Liver (tissue), 9 donors: ENCODE results near the gene DIDO1. TPM values are rescaled to one million over a fixed set of nuclear protein-coding genes. Genes with fewer than 3 reads are reported as not detected.

Experiments
- DNase-seq: peaks from one replicate; pipeline ENCODE4 v3.0.0-alpha.2; 2017; ENCODE audit warnings: low spot score
- H3K27ac ChIP-seq, 2 donors: one replicate each; pipeline ENCODE4 v1.7.0; 2013; ENCODE audit warnings: inconsistent platforms in 2 of 2, low read length in 2 of 2, control low read depth in 1 of 2, low read depth in 1 of 2, mild to moderate bottlenecking in 1 of 2
- H3K27me3 ChIP-seq, 4 donors: one replicate each; pipeline versions ENCODE4 v1.6.1 to v1.7.0; 2013; ENCODE audit warnings: low read length in 3 of 4, inconsistent platforms in 1 of 4, mild to moderate bottlenecking in 1 of 4, moderate library complexity in 1 of 4; ENCODE audit not compliant: control insufficient read depth in 4 of 4, insufficient read depth in 4 of 4
- H3K36me3 ChIP-seq, 4 donors: one replicate each; pipeline versions ENCODE4 v1.6.1 to v1.7.0; 2013; ENCODE audit warnings: low read length in 3 of 4, mild to moderate bottlenecking in 3 of 4, low read depth in 1 of 4, moderate library complexity in 1 of 4; ENCODE audit not compliant: control insufficient read depth in 4 of 4, insufficient read depth in 3 of 4
- H3K4me1 ChIP-seq, 4 donors: one replicate each; pipeline versions ENCODE4 v1.6.1 to v1.7.0; 2013; ENCODE audit warnings: low read length in 3 of 4, mild to moderate bottlenecking in 3 of 4, moderate library complexity in 1 of 4; ENCODE audit not compliant: control insufficient read depth in 4 of 4, insufficient read depth in 4 of 4
- H3K4me3 ChIP-seq, 3 donors: one replicate each; pipeline versions ENCODE4 v1.6.1 to v1.7.0; 2013; ENCODE audit warnings: low read length in 3 of 3, control low read depth in 1 of 3, low read depth in 1 of 3, mild to moderate bottlenecking in 1 of 3
- H3K9ac ChIP-seq, 2 donors: one replicate each; pipeline ENCODE4 v1.7.0; 2013; ENCODE audit warnings: low read length in 2 of 2, mild to moderate bottlenecking in 2 of 2, moderate library complexity in 2 of 2, control low read depth in 1 of 2, low read depth in 1 of 2
- H3K9me3 ChIP-seq, 4 donors: one replicate each; pipeline versions ENCODE4 v1.6.1 to v1.7.0; 2013; ENCODE audit warnings: low read length in 3 of 4; ENCODE audit not compliant: control insufficient read depth in 4 of 4
- ATF3 ChIP-seq: IDR thresholded peaks from 2 replicates; pipeline ENCODE4 v1.6.1; 2016; ENCODE audit warnings: antibody characterized with exemption
- CTCF ChIP-seq: fragments of 150-350 bp; IDR thresholded peaks from 2 replicates; pipeline ENCODE4 v1.5.1; 2017; ENCODE audit warnings: improper control_type of control experiment, low read depth, low read length; ENCODE audit not compliant: missing input control
- EGR1 ChIP-seq, 2 donors: IDR thresholded peaks; 2 replicates each; pipeline ENCODE4 v1.6.1; 2016 to 2018; ENCODE audit warnings: antibody characterized with exemption in 2 of 2, low read depth in 2 of 2
- FOXA1 ChIP-seq: IDR thresholded peaks from 2 replicates; pipeline ENCODE4 v1.6.1; 2016; ENCODE audit warnings: antibody characterized with exemption
- FOXA2 ChIP-seq: IDR thresholded peaks from 2 replicates; pipeline ENCODE4 v1.6.1; 2016; ENCODE audit warnings: antibody characterized with exemption
- GABPA ChIP-seq, 2 donors: IDR thresholded peaks in 1 of 2; conservative IDR thresholded peaks in 1 of 2; 2 replicates each; pipeline ENCODE4 v1.6.1; 2016; ENCODE audit warnings: antibody characterized with exemption in 2 of 2, mild to moderate bottlenecking in 1 of 2, moderate library complexity in 1 of 2
- HNF4A ChIP-seq, 2 donors: conservative IDR thresholded peaks; 2 replicates each; pipeline ENCODE4 v1.6.1; 2016; ENCODE audit warnings: antibody characterized with exemption in 2 of 2, mild to moderate bottlenecking in 2 of 2
- HNF4G ChIP-seq: IDR thresholded peaks from 2 replicates; pipeline ENCODE4 v1.6.1; 2016; ENCODE audit warnings: antibody characterized with exemption
- JUND ChIP-seq, 2 donors: IDR thresholded peaks; 2 replicates each; pipeline ENCODE4 v1.6.1; 2016; ENCODE audit warnings: antibody characterized with exemption in 2 of 2
- MAX ChIP-seq: IDR thresholded peaks from 2 replicates; pipeline ENCODE4 v1.6.1; 2016; ENCODE audit warnings: antibody characterized with exemption
- NR2F2 ChIP-seq: IDR thresholded peaks from 2 replicates; pipeline ENCODE4 v1.6.1; 2016; ENCODE audit warnings: antibody characterized with exemption
- RAD21 ChIP-seq, 2 donors: IDR thresholded peaks; 2 replicates each; pipeline ENCODE4 v1.6.1; 2016; ENCODE audit warnings: antibody characterized with exemption in 2 of 2, mild to moderate bottlenecking in 2 of 2
- REST ChIP-seq: IDR thresholded peaks from 2 replicates; pipeline ENCODE4 v1.6.1; 2016; ENCODE audit warnings: antibody characterized with exemption, mild to moderate bottlenecking
- RXRA ChIP-seq, 2 donors: IDR thresholded peaks; 2 replicates each; pipeline ENCODE4 v1.6.1; 2017 to 2018; ENCODE audit warnings: antibody characterized with exemption in 2 of 2, mild to moderate bottlenecking in 1 of 2
- SP1 ChIP-seq: IDR thresholded peaks from 2 replicates; pipeline ENCODE4 v1.6.1; 2018; ENCODE audit warnings: antibody characterized with exemption, mild to moderate bottlenecking
- TAF1 ChIP-seq: conservative IDR thresholded peaks from 2 replicates; pipeline ENCODE4 v1.6.1; 2016; ENCODE audit warnings: antibody characterized with exemption, mild to moderate bottlenecking
- YY1 ChIP-seq: IDR thresholded peaks from 2 replicates; pipeline ENCODE4 v1.6.1; 2016; ENCODE audit warnings: antibody characterized with exemption, mild to moderate bottlenecking
- ZBTB33 ChIP-seq: IDR thresholded peaks from 2 replicates; pipeline ENCODE4 v1.6.1; 2016; ENCODE audit warnings: antibody characterized with exemption
- WGBS: extraction: QIAGEN DNeasy Blood & Tissue Kit; methylation state at CpG from one replicate; pipeline ENCODE4 v1.1.7; 2013; 5-methylcytosine and 5-hydroxymethylcytosine counted together
- polyA plus RNA-seq, 2 donors: library from polyadenylated mRNA; stranded (reverse) in 1 of 2; unstranded in 1 of 2; fragments of 200-250 nt in 1 of 2; fragments of >200 nt in 1 of 2; fragmentation: Nextera tagmentation in 1 of 2; extraction: Ambion mirVana in 1 of 2; gene quantifications; one replicate each; pipeline versions ENCODE4 v1.2.1 to v1.2.3, GENCODE V29; 2013 to 2015
- total RNA-seq, 2 donors: library from RNA; depleted of rRNA; stranded (reverse); fragments of >200 nt; gene quantifications; one replicate each; pipeline ENCODE4 v1.2.3, GENCODE V29; 2014
- donor health status: healthy.
- donor health status: healthy.
- donor health status: healthy.
- donor health status: healthy.
- donor health status: healthy.

DIDO1 gene
- total and polyA plus RNA-seq, 4 donors: 10.1 to 43.1 (median 17.4) TPM

GRCh38 chr20:62917720-62918119, 8.6 kb downstream of the DIDO1 start:
- no peak overlapping the region for H3K4me3 ChIP-seq

GRCh38 chr20:62916703-62917476, 9.4 kb downstream of the DIDO1 start:
- Histone ChIP-seq H3K4me1 (peaks cover 19 to 70% (median 59%) of the 10 kb centered on the region in 4 donors), H3K9ac (no peak overlapping the region), H3K9me3 (no peaks in the 10 kb centered on the region), H3K4me3 (no peak overlapping the region), H3K27ac (peak overlapping the region in 1 of 2 donors; percentile 15), H3K27me3 (no peaks in the 10 kb centered on the region), H3K36me3 (peaks cover 0 to 13% (median 6%) of the 10 kb centered on the region in 4 donors)
- TF ChIP-seq SP1 (peak; percentile 61), EGR1 (IDR thresholded peaks at IDR 0.05; ENCODE audit: low read depth in 2 of 2) (no peak), FOXA1 (no peak), YY1 (peak; percentile 36), HNF4G (peak; percentile 62), CTCF (no peak), GABPA (IDR thresholded peaks at IDR 0.05 in 1 of 2, conservative IDR thresholded peaks at IDR 0.05 in 1 of 2) (no peak), NR2F2 (no peak), HNF4A (conservative IDR thresholded peaks at IDR 0.05) (peak; percentile 89 to 92), JUND (IDR thresholded peaks at IDR 0.05) (peak; percentile 40 to 57), REST (peak; percentile 31), FOXA2 (no peak), ATF3 (no peak), ZBTB33 (no peak), TAF1 (no peak), RXRA (IDR thresholded peaks at IDR 0.05) (peak; percentile 66 to 80), MAX (no peak), RAD21 (IDR thresholded peaks at IDR 0.05) (peak; percentile 18 to 23)
- 58% methylated on average over 10 of the region's 10 CpGs for WGBS
- DNase-seq: no peak

More at GRCh38 chr20:62917720-62918119, 8.6 kb downstream of the DIDO1 start:
- H3K36me3 ChIP-seq: peaks cover 0 to 10% (median 3%) of the 10 kb centered on the region in 4 donors
- 78% methylated on average over 3 of the region's 3 CpGs for WGBS
- no peak overlapping the region for H3K9ac ChIP-seq
- peaks cover 23 to 78% (median 67%) of the 10 kb centered on the region in 4 donors for H3K4me1 ChIP-seq
- H3K9me3 ChIP-seq: no peaks in the 10 kb centered on the region
- TF ChIP-seq FOXA1: no peak
- H3K27me3 ChIP-seq: no peaks in the 10 kb centered on the region
- H3K27ac ChIP-seq: no peak overlapping the region
- no peak for DNase-seq
